ENCODE data around the gene PDLIM1.

PDLIM1 gene

DNA sequence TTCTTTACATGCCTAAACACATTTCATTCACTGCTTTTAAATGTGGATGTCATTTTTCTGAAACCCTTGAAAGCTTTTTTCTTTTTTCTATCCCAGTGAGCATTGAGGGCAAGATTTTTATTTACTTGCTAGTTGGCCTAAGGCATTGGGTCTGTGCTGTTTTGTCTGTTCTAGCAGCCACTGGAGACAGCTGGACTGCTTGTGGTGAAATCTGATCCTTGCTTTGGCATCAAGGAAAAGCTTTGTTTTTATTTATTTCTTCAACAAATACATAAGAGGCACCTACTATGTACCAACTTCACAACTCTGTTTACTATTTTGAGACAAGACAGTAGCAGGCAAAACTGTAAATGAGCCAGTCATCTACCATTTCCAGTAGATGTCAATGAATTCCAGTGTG is 28.4 kb upstream of the PDLIM1 start:
- TF ChIP-seq, protein P1, sequence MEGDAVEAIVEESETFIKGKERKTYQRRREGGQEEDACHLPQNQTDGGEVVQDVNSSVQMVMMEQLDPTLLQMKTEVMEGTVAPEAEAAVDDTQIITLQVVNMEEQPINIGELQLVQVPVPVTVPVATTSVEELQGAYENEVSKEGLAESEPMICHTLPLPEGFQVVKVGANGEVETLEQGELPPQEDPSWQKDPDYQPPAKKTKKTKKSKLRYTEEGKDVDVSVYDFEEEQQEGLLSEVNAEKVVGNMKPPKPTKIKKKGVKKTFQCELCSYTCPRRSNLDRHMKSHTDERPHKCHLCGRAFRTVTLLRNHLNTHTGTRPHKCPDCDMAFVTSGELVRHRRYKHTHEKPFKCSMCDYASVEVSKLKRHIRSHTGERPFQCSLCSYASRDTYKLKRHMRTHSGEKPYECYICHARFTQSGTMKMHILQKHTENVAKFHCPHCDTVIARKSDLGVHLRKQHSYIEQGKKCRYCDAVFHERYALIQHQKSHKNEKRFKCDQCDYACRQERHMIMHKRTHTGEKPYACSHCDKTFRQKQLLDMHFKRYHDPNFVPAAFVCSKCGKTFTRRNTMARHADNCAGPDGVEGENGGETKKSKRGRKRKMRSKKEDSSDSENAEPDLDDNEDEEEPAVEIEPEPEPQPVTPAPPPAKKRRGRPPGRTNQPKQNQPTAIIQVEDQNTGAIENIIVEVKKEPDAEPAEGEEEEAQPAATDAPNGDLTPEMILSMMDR (IDR thresholded peaks at IDR 0.05; ENCODE audit: insufficient read depth, low read length, missing control alignments), result no peak
- POLR2A ChIA-PET, result interaction anchor here (0.6 kb wide), 1 partner anchor 743 kb away, joined by 3 read pairs; no protein-coding TSS in a partner anchor
- no peak overlapping the region for H3K4me3 ChIP-seq (ENCODE audit: low read depth, low read length)
- DNase-seq (ENCODE audit: low read depth, low spot score), result no peak
- CTCF ChIA-PET, result no interaction called here

DNA sequence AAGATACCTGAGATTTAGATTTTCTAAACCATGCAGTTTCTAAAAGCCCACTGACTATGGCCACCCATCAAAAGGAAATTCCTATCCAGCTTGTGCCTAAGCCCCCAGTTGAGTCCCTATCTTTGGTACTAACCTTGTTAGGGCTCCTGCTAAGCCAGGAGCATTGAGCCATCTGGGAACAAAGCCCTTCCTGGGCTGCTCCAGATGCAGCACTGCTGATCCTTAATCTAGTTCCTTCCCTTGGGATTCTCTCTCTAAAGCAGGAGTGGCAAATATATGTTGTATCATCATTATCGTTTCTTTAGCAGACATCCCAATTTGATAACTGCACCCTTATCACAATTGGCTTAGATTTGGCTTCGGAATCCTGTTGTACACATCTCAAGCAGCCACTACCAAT is 24.7 kb upstream of the PDLIM1 start:
- DNase-seq (ENCODE audit: low read depth, low spot score), result no peak
- no peak overlapping the region for H3K4me3 ChIP-seq (ENCODE audit: low read depth, low read length)
- TF ChIP-seq, protein P1 (IDR thresholded peaks at IDR 0.05; ENCODE audit: insufficient read depth, low read length, missing control alignments), result no peak
- CTCF ChIA-PET, result interaction anchor here (1.3 to 2.1 kb wide), 2 partner anchors 12 to 72 kb away, joined by 4 read pairs; no protein-coding TSS in a partner anchor
- POLR2A ChIA-PET, result no interaction called here

DNA sequence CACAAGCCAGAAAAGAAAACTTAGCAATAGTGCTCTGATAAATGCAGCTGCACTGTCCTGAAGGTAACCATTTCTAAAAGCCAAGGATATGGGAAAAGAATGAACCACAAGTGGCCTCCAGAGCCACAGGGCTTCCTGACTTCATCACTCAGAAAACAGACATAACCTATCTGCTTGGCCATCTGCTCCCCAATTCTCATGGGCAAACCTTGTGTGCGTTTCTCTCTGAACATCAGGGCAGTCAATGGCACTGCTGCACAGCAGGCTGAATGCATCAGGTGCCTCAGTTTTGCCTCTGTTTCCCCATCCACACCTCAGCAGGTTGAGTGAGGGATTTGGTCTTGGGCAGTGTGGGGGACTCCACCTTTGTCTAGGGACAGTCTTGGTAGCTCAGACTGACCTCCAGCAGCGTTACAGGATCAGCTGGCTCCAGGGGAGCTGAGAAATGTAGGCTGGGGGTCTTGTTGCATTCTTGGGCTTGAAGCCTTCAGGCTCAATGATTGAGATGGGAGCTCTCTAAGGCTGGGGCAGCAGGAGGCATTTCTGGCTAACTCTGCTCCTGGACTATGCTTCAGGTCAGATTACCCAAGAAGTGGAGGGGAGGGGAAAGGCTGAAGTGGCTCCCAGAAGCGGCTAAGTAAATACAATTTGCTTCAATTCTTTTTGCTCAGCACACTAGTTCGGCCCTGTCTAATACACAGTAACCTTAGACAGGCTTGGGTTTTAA is 23.6 kb upstream of the PDLIM1 start:
- ChIA-PET POLR2A (no interaction called here), CTCF (interaction anchor here (1.2 to 2.1 kb wide), 2 partner anchors 68 to 71 kb away, joined by 3 to 4 read pairs; no protein-coding TSS in a partner anchor)
- TF ChIP-seq, protein P1 (IDR thresholded peaks at IDR 0.05; ENCODE audit: insufficient read depth, low read length, missing control alignments), result no peak
- no peak overlapping the region for H3K4me3 ChIP-seq (ENCODE audit: low read depth, low read length)
- no peak for DNase-seq (ENCODE audit: low read depth, low spot score)

DNA sequence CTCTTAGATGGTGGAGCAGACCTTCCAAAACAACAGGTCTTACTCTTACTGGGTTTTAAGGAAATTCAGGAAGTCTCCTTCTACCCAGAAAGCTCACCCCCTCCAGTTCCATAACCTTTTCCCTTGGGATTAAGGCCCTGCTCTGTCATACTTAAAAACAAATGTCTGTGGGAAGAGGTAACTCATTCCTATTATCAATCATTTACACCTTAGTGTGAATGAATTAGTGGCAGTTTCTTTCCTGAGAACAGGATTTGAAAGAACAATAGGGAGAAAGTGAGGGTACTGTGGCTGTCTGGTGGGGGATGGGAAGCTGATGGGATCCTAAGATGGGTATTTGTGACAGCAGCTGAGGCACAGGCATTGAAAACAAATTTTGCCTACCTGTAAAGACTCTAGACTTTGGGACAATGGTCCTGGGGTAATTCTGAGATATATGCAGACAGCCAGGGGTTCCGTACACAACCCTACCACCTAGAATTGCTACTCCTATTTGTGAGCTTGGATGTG is 22.2 kb upstream of the PDLIM1 start:
- no peak overlapping the region for H3K4me3 ChIP-seq (ENCODE audit: low read depth, low read length)
- ChIA-PET POLR2A (no interaction called here), CTCF (interaction anchor here (0.9 kb wide), 1 partner anchor 50 kb away, joined by 3 read pairs; no protein-coding TSS in a partner anchor)
- TF ChIP-seq, protein P1 (IDR thresholded peaks at IDR 0.05; ENCODE audit: insufficient read depth, low read length, missing control alignments), result no peak
- no peak for DNase-seq (ENCODE audit: low read depth, low spot score)

DNA sequence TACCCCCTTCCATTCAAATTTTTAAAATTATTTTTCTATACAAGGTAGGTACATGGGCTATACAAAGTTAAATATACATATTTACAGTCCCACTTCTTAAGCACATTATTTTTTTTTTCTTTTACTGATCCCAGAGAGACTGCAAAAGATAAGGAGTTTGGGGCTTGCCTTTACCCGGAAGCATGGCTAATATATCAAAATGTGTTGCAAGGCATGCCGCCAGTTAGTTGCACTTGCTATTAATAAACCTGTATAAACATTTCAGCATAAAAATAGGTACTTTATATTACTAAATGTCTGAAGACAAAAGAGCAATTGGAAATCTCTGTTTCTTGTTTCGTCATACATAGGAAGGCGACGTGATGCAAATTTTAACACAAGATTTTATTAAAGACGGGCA is 21.5 kb upstream of the PDLIM1 start:
- no peak overlapping the region for H3K4me3 ChIP-seq (ENCODE audit: low read depth, low read length)
- no peak for DNase-seq (ENCODE audit: low read depth, low spot score)
- TF ChIP-seq, protein P1 (IDR thresholded peaks at IDR 0.05; ENCODE audit: insufficient read depth, low read length, missing control alignments), result no peak
- ChIA-PET POLR2A (no interaction called here), CTCF (no interaction called here)

DNA sequence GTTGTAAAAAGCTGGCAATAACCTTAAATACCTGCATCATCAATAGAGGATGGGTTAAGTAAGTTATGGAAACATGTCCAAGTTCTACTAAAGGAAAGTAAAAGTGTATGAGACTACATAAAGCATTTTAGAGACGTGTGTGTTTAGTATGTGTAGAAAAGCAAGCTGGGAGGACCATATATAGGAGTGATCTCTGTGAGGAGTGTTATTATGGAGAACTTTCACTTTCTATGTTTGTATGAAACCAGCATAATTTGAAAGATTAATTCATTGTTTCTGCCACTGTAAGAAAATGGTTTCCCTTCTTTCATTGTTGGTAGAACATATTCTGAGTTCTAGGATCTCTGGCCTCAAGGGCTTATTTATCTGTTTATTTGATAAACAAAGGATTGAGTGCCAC is 19.2 kb upstream of the PDLIM1 start:
- POLR2A ChIA-PET, result no interaction called here
- no peak for DNase-seq (ENCODE audit: low read depth, low spot score)
- no peak overlapping the region for H3K4me3 ChIP-seq (ENCODE audit: low read depth, low read length)
- CTCF ChIA-PET, result interaction anchor here (1.6 to 2.6 kb wide), 2 partner anchors 53 to 66 kb away, joined by 3 to 7 read pairs; no protein-coding TSS in a partner anchor
- TF ChIP-seq, protein P1 (IDR thresholded peaks at IDR 0.05; ENCODE audit: insufficient read depth, low read length, missing control alignments), result no peak

Measured in AG04449 (cell line).